ENCODE measurements around the gene GABBR2. TPM values are rescaled to one million over a fixed set of nuclear protein-coding genes. Genes with fewer than 3 reads are reported as not detected.

The GABBR2 gene
- total and polyA plus RNA-seq, 9 of the 15 experiments (the other 6 are each of a cell fraction or from before 2014, with no cell fraction given): 0.15 to 1.9 (median 0.32) TPM

GRCh38 chr9:98606730-98607129 is 102.0 kb downstream of the GABBR2 start:
- Histone ChIP-seq H3K36me3 (ENCODE audit: control insufficient read depth, insufficient read depth, low read length) (no peaks in the 10 kb centered on the region), H3K27ac (ENCODE audit: extremely low read depth, low read depth, low read length) (no peak overlapping the region), H3K9me1 (ENCODE audit: control insufficient read depth, insufficient read depth, low read length) (no peaks in the 10 kb centered on the region), H3K79me2 (ENCODE audit: control insufficient read depth, insufficient read depth, low read length) (no peaks in the 10 kb centered on the region), H3K9me3 (replicated peaks; ENCODE audit: control insufficient read depth, insufficient read depth, low read depth, low read length) (no peaks in the 10 kb centered on the region), H3K4me3 (no peak overlapping the region), H3K4me2 (ENCODE audit: insufficient read depth, low read length) (no peak overlapping the region), H4K20me1 (replicated peaks; ENCODE audit: control insufficient read depth, insufficient read depth, low read length) (0 out of 2 replicates have a peak, but pooled peaks cover 3% of the 10 kb centered on the region), H3K9ac (ENCODE audit: insufficient read depth in 1 of 2, low read depth in 2 of 2, low read length in 2 of 2) (no peak overlapping the region), H3K27me3 (ENCODE audit: control insufficient read depth in 2 of 2, insufficient read depth in 2 of 2, low read length in 2 of 2) (peaks cover 21 to 46% of the 10 kb centered on the region in 2 experiments), H3K4me1 (replicated peaks in 1 of 2; ENCODE audit: control insufficient read depth in 2 of 2, insufficient read depth in 2 of 2, low read length in 2 of 2) (no peaks in the 10 kb centered on the region), H2AFZ (ENCODE audit: low read depth, low read length) (no peak overlapping the region)
- intact Hi-C loops (cut with micrococcal nuclease): no loop called here
- in situ Hi-C loops (cut with MboI): no loop called here
- ATAC-seq (no peak), DNase-seq (ENCODE audit: extremely low read depth in 1 of 4, low spot score in 3 of 4) (no peak), FAIRE-seq (no peak)
- 22% methylated on average over 12 of the region's 12 CpGs for WGBS (ENCODE audit: insufficient coverage, low coverage, missing lambda C conversion rate)
- no peak for TF ChIP-seq MYC (IDR thresholded peaks at IDR 0.05; ENCODE audit: low read depth, low read length)
- TF ChIP-seq MYC (CRISPR knock-in tag; IDR thresholded peaks at IDR 0.05; ENCODE audit: borderline replicate concordance, low read depth): no peak
- no peak for TF ChIP-seq ARID3B (CRISPR knock-in tag; IDR thresholded peaks at IDR 0.05; ENCODE audit: borderline replicate concordance)
- no peak for TF ChIP-seq STAT6 (CRISPR knock-in tag; IDR thresholded peaks at IDR 0.05)
- no peak for TF ChIP-seq DNMT1 (IDR thresholded peaks at IDR 0.05)
- no peak for TF ChIP-seq FUS (optimal IDR thresholded peaks at IDR 0.05; ENCODE audit: low read depth, low read length)
- TF ChIP-seq RBM34 (IDR thresholded peaks at IDR 0.05; ENCODE audit: borderline replicate concordance, insufficient read depth, low read length): no peak
- no peak for TF ChIP-seq MAFG (tag; conservative IDR thresholded peaks at IDR 0.05)
- TF ChIP-seq BACH1 (tag; IDR thresholded peaks at IDR 0.05): no peak
- no peak for TF ChIP-seq ZNF274 (IDR thresholded peaks at IDR 0.05; ENCODE audit: borderline replicate concordance, low read depth, low read length)
- TF ChIP-seq DEAF1 (CRISPR knock-in tag; IDR thresholded peaks at IDR 0.05): no peak
- TF ChIP-seq CHD1 (IDR thresholded peaks at IDR 0.05; ENCODE audit: low read length): no peak
- POLR2A ChIA-PET: no interaction called here
- BruUV-seq (replicated peaks): no TSS peak
- CTCF ChIA-PET (ENCODE audit: low intra/inter-chr PET ratio): no interaction called here

Data from K562 (cell line).